ENCODE measurements around the gene CACNA1B.

Gene CACNA1B

DNA sequence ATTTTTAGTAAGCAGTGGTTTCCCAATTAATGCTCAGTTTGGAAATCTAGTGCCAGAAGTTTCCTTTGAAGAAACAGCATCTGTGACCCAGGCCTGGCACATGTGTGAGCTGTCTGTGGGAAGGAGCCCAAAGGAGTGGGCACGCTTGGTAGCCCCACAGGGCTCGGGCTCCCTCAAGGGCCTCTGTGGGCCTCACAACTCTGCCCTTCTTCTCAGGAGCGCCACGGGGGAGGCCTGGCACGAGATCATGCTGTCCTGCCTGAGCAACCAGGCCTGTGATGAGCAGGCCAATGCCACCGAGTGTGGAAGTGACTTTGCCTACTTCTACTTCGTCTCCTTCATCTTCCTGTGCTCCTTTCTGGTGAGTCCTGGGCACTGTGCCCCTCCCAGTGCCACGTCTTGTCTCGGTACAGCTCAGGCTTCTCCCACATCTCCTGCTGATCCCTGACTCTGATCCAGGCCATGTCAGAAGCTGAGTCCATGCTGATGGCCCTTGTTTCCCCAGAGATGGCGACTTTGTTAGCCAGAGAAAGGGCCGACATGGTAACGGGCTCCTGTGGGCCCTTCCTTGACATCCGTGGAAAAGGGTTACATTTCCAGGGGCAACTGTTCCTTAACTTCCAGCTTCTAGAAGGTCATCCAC, 200.4 kb downstream of the CACNA1B start:
- Histone ChIP-seq H3K4ac (ENCODE audit: low read depth in 1 of 2, low read length in 2 of 2) (no peak overlapping the region), H4K8ac (ENCODE audit: low read length) (no peak overlapping the region), H3K23ac (ENCODE audit: low read length in 2 of 2) (no peak overlapping the region), H2AK5ac (ENCODE audit: low read length, severe bottlenecking) (no peak overlapping the region), H2BK5ac (ENCODE audit: low read depth, low read length, poor library complexity, severe bottlenecking) (no peak overlapping the region), H3K27ac (ENCODE audit: low read length, poor library complexity, severe bottlenecking) (no peak overlapping the region), H3K4me1 (ENCODE audit: control insufficient read depth, insufficient read depth, low read depth, low read length) (no peaks in the 10 kb centered on the region), H2BK15ac (ENCODE audit: low read depth, poor library complexity, severe bottlenecking) (no peak overlapping the region), H3K79me1 (replicated peaks; ENCODE audit: low read length, poor library complexity, severe bottlenecking) (no peaks in the 10 kb centered on the region), H3K9me3 (ENCODE audit: control insufficient read depth, low read length) (peaks cover 13% of the 10 kb centered on the region), H3K4me3 (ENCODE audit: insufficient read depth in 1 of 2, low read depth in 1 of 2, low read length in 2 of 2) (no peak overlapping the region), H2BK12ac (ENCODE audit: low read length in 2 of 2) (no peak overlapping the region), H3K18ac (ENCODE audit: low read depth in 1 of 2, low read length in 2 of 2) (no peak overlapping the region), H3K27me3 (ENCODE audit: control insufficient read depth in 1 of 2, insufficient read depth in 1 of 2, low read length in 2 of 2) (peaks cover 0 to 6% of the 10 kb centered on the region in 2 experiments), H3K36me3 (ENCODE audit: control insufficient read depth in 1 of 2, insufficient read depth in 2 of 2, low read depth in 1 of 2, low read length in 2 of 2) (no peaks in the 10 kb centered on the region), H3K9ac (ENCODE audit: low read length) (no peak overlapping the region), H3K14ac (ENCODE audit: low read length in 2 of 2) (no peak overlapping the region), H2AFZ (ENCODE audit: low read depth, low read length) (no peak overlapping the region), H4K91ac (ENCODE audit: low read length) (no peak overlapping the region), H2BK120ac (ENCODE audit: low read depth, low read length) (no peak overlapping the region), H3K4me2 (ENCODE audit: low read length, poor library complexity, severe bottlenecking) (no peak overlapping the region)
- 78% methylated on average over 13 of the region's 13 CpGs for WGBS
- DNase-seq: no peak

DNA sequence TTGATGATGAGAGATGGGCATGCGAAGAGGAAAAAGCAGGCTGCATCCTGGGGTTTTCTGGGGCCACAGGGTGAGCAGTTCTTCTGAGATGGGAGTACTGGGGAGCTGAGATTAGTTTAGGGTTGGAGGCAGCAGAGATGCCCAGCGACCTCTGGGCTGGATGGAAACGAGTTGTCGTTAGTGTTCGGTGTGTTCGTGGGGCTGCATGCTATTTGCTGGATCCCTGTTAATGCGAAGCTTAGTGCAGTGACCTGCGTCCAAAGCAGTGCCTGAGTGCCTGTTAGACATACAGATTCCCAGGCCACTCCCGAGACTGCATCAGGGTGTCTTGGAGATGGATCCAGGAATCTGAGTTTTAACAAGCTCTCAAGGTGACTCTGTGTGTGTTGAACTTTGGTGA, 201.3 kb downstream of the CACNA1B start:
- Histone ChIP-seq H3K9ac (ENCODE audit: low read length) (no peak overlapping the region), H3K27me3 (ENCODE audit: control insufficient read depth in 1 of 2, insufficient read depth in 1 of 2, low read length in 2 of 2) (peaks cover 0 to 6% of the 10 kb centered on the region in 2 experiments), H3K4me2 (ENCODE audit: low read length, poor library complexity, severe bottlenecking) (no peak overlapping the region), H2AK5ac (ENCODE audit: low read length, severe bottlenecking) (no peak overlapping the region), H4K91ac (ENCODE audit: low read length) (no peak overlapping the region), H2BK5ac (ENCODE audit: low read depth, low read length, poor library complexity, severe bottlenecking) (no peak overlapping the region), H2AFZ (ENCODE audit: low read depth, low read length) (no peak overlapping the region), H4K8ac (ENCODE audit: low read length) (no peak overlapping the region), H2BK12ac (ENCODE audit: low read length in 2 of 2) (no peak overlapping the region), H3K14ac (ENCODE audit: low read length in 2 of 2) (no peak overlapping the region), H3K36me3 (ENCODE audit: control insufficient read depth in 1 of 2, insufficient read depth in 2 of 2, low read depth in 1 of 2, low read length in 2 of 2) (no peaks in the 10 kb centered on the region), H3K9me3 (ENCODE audit: control insufficient read depth, low read length) (peaks cover 13% of the 10 kb centered on the region), H3K4me1 (ENCODE audit: control insufficient read depth, insufficient read depth, low read depth, low read length) (no peaks in the 10 kb centered on the region), H3K23ac (ENCODE audit: low read length in 2 of 2) (no peak overlapping the region), H3K4me3 (ENCODE audit: insufficient read depth in 1 of 2, low read depth in 1 of 2, low read length in 2 of 2) (no peak overlapping the region), H3K79me1 (replicated peaks; ENCODE audit: low read length, poor library complexity, severe bottlenecking) (no peaks in the 10 kb centered on the region), H3K18ac (ENCODE audit: low read depth in 1 of 2, low read length in 2 of 2) (no peak overlapping the region), H3K4ac (ENCODE audit: low read depth in 1 of 2, low read length in 2 of 2) (no peak overlapping the region), H3K27ac (ENCODE audit: low read length, poor library complexity, severe bottlenecking) (no peak overlapping the region), H2BK15ac (ENCODE audit: low read depth, poor library complexity, severe bottlenecking) (no peak overlapping the region), H2BK120ac (ENCODE audit: low read depth, low read length) (no peak overlapping the region)
- WGBS: 87% methylated on average over 9 of the region's 9 CpGs
- no peak for DNase-seq

- Histone ChIP-seq H3K9ac (ENCODE audit: low read length) (no peak overlapping the region), H3K18ac (ENCODE audit: low read depth in 1 of 2, low read length in 2 of 2) (no peak overlapping the region), H3K4me1 (ENCODE audit: control insufficient read depth, insufficient read depth, low read depth, low read length) (no peaks in the 10 kb centered on the region), H3K9me3 (ENCODE audit: control insufficient read depth, low read length) (peaks cover 22% of the 10 kb centered on the region), H3K23ac (ENCODE audit: low read length in 2 of 2) (no peak overlapping the region), H2AK5ac (ENCODE audit: low read length, severe bottlenecking) (no peak overlapping the region), H3K4ac (ENCODE audit: low read depth in 1 of 2, low read length in 2 of 2) (no peak overlapping the region), H2AFZ (ENCODE audit: low read depth, low read length) (no peak overlapping the region), H4K8ac (ENCODE audit: low read length) (no peak overlapping the region), H4K91ac (ENCODE audit: low read length) (no peak overlapping the region), H3K14ac (ENCODE audit: low read length in 2 of 2) (no peak overlapping the region), H3K27me3 (ENCODE audit: control insufficient read depth in 1 of 2, insufficient read depth in 1 of 2, low read length in 2 of 2) (peaks cover 0 to 6% of the 10 kb centered on the region in 2 experiments), H2BK15ac (ENCODE audit: low read depth, poor library complexity, severe bottlenecking) (no peak overlapping the region), H3K4me3 (ENCODE audit: insufficient read depth in 1 of 2, low read depth in 1 of 2, low read length in 2 of 2) (no peak overlapping the region), H2BK5ac (ENCODE audit: low read depth, low read length, poor library complexity, severe bottlenecking) (no peak overlapping the region), H3K4me2 (ENCODE audit: low read length, poor library complexity, severe bottlenecking) (no peak overlapping the region), H2BK120ac (ENCODE audit: low read depth, low read length) (no peak overlapping the region), H3K79me1 (replicated peaks; ENCODE audit: low read length, poor library complexity, severe bottlenecking) (no peaks in the 10 kb centered on the region), H3K27ac (ENCODE audit: low read length, poor library complexity, severe bottlenecking) (no peak overlapping the region), H3K36me3 (ENCODE audit: control insufficient read depth in 1 of 2, insufficient read depth in 2 of 2, low read depth in 1 of 2, low read length in 2 of 2) (no peaks in the 10 kb centered on the region), H2BK12ac (ENCODE audit: low read length in 2 of 2) (no peak overlapping the region)
- 73% methylated on average over 5 of the region's 5 CpGs for WGBS
- DNase-seq: no peak
Measured at GRCh38 chr9:138080979-138081378, 203.4 kb downstream of the CACNA1B start.

DNA sequence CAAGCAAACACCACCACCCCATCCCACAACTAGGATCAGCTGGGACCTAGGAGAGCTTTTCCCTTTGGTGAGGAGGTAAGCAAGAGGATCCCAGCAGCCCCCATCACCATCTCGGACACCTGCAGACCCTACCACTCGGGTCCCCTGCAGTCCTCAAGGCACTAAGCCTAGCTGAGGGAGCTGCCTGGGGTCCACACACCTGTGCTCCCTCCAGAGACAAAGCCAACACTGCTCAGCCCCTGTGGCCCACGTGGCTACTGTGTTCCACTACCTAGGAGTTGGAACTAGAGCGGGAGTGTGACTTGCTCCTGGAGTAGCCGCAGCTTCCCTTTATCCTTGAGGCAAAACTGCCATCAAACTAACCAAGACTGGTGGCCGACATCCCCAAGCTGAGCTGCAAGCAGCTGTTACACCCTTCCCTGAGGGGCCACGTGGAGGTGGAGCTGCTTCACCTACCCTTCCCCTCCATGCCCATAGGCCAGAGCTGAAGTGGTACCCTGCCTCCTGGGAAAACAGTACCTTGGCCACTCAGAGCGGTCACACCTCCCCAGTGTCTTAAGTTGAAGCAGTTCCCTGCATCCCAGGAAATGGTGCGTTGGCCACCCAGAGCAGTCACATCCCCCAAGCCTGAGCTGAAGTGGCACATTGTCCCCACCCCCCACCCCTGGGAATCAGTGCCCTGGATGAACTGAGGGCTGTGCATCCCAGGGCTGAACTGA, 205.5 kb downstream of the CACNA1B start:
- no peaks in the 10 kb centered on the region for H3K36me3 ChIP-seq (ENCODE audit: control insufficient read depth in 1 of 2, insufficient read depth in 2 of 2, low read depth in 1 of 2, low read length in 2 of 2)
- 59% methylated on average over 9 of the region's 9 CpGs for WGBS

More for the DNA sequence above, 205.5 kb downstream of the CACNA1B start:
- H4K91ac ChIP-seq (ENCODE audit: low read length): no peak overlapping the region
- no peak overlapping the region for H2BK5ac ChIP-seq (ENCODE audit: low read depth, low read length, poor library complexity, severe bottlenecking)
- no peak overlapping the region for H2BK120ac ChIP-seq (ENCODE audit: low read depth, low read length)
- no peak overlapping the region for H2BK12ac ChIP-seq (ENCODE audit: low read length in 2 of 2)
- no peaks in the 10 kb centered on the region for H3K27me3 ChIP-seq (ENCODE audit: control insufficient read depth in 1 of 2, insufficient read depth in 1 of 2, low read length in 2 of 2)
- H2BK15ac ChIP-seq (ENCODE audit: low read depth, poor library complexity, severe bottlenecking): no peak overlapping the region
- no peak overlapping the region for H3K9ac ChIP-seq (ENCODE audit: low read length)
- no peak for DNase-seq
- no peak overlapping the region for H3K23ac ChIP-seq (ENCODE audit: low read length in 2 of 2)
- no peak overlapping the region for H2AK5ac ChIP-seq (ENCODE audit: low read length, severe bottlenecking)
- H3K4me2 ChIP-seq (ENCODE audit: low read length, poor library complexity, severe bottlenecking): no peak overlapping the region
- no peaks in the 10 kb centered on the region for H3K79me1 ChIP-seq (replicated peaks; ENCODE audit: low read length, poor library complexity, severe bottlenecking)
- H3K4me3 ChIP-seq (ENCODE audit: insufficient read depth in 1 of 2, low read depth in 1 of 2, low read length in 2 of 2): no peak overlapping the region
- H2AFZ ChIP-seq (ENCODE audit: low read depth, low read length): no peak overlapping the region
- H3K9me3 ChIP-seq (ENCODE audit: control insufficient read depth, low read length): peaks cover 31% of the 10 kb centered on the region
- H3K14ac ChIP-seq (ENCODE audit: low read length in 2 of 2): no peak overlapping the region
- H3K18ac ChIP-seq (ENCODE audit: low read depth in 1 of 2, low read length in 2 of 2): no peak overlapping the region
- no peak overlapping the region for H4K8ac ChIP-seq (ENCODE audit: low read length)
- H3K27ac ChIP-seq (ENCODE audit: low read length, poor library complexity, severe bottlenecking): no peak overlapping the region
- no peak overlapping the region for H3K4ac ChIP-seq (ENCODE audit: low read depth in 1 of 2, low read length in 2 of 2)
- no peaks in the 10 kb centered on the region for H3K4me1 ChIP-seq (ENCODE audit: control insufficient read depth, insufficient read depth, low read depth, low read length)
